Measurements from ENCODE around the gene KLHL3. TPM values are rescaled to one million over a fixed set of nuclear protein-coding genes. Genes with fewer than 3 reads are reported as not detected.
"Not testable (repeated sequence)": the region's sequence is repeated elsewhere in the genome, so short reads cannot be mapped to it uniquely, and the experiment has no call there.

The KLHL3 gene
- total and polyA plus RNA-seq, 4 donors: 1.0 to 14.2 (median 4.4) TPM

DNA sequence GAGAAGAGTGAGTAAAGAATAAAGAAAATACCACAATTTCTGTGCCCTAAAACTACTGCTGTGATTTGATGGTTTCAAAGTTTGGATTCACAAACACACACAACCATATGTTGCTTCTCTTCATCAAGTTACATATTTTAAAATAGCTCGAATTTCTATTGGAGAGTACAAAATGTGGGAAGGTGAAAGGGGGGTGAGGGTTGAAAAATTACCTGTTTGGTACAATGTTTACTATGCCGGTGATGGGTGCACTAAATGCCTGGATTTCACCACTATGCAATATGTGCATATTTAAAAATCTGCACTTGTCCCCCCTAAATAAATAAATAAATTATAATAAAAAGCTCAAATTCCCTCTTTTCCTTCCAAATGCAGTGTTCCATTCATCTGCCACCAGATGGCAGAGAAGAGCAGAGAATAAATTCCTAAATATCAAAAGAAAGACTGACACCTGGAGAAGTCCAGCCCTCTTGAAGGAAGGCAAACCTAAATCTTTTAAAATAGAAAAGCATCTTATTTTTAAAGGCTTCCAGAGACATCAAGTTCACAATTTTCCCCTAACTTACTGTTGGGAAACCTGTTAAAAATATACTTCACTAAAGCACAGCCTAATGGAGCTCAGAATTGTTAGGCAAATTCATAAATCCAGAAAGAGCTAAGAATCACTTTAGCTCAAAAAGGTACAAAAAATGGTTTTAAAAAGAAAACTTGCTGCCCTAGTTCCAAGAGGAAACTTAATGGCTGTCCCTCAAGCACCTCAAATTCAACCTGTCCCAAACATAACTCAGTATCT lies 43.1 kb upstream of the KLHL3 start:
- H3K27me3 ChIP-seq (ENCODE audit: control insufficient read depth in 3 of 3, insufficient read depth in 3 of 3, low read length in 2 of 3): no peaks in the 10 kb centered on the region
- ATAC-seq (ENCODE audit: insufficient read depth, low FRiP score): no peak
- peak in 2 of 3 donors; percentile 65 for DNase-seq
- no peaks in the 10 kb centered on the region for H3K36me3 ChIP-seq (ENCODE audit: control insufficient read depth in 4 of 4, insufficient read depth in 4 of 4, low read length in 4 of 4)
- H3K4me3 ChIP-seq: no peak overlapping the region
- peaks cover 0 to 3% (median 0%) of the 10 kb centered on the region in 5 donors for H3K4me1 ChIP-seq (ENCODE audit: control insufficient read depth in 5 of 5, insufficient read depth in 5 of 5, low read length in 5 of 5)
- 35 to 61% methylated on average over 2 of the region's 2 CpGs for WGBS, 2 donors
- H3K27ac ChIP-seq (ENCODE audit: low read depth in 1 of 2, low read length in 1 of 2): no peak overlapping the region
- H3K9me3 ChIP-seq (ENCODE audit: control insufficient read depth in 4 of 4, insufficient read depth in 3 of 4, low read length in 3 of 4): no peaks in the 10 kb centered on the region
- no peak overlapping the region for H3K9ac ChIP-seq (ENCODE audit: insufficient read depth in 1 of 2, low read length in 2 of 2)
- TF ChIP-seq CTCF (IDR thresholded peaks at IDR 0.05; ENCODE audit: control extremely low read depth, extremely low read depth): peak; percentile 33

GRCh38 chr5:137767937-137768336 lies 32.0 kb upstream of the KLHL3 start:
- WGBS, 2 donors: 93 to 96% methylated on average over 5 of the region's 5 CpGs
- ATAC-seq (ENCODE audit: insufficient read depth, low FRiP score); H3K9me3 ChIP-seq (ENCODE audit: control insufficient read depth in 4 of 4, insufficient read depth in 3 of 4, low read length in 3 of 4); H3K4me3 ChIP-seq; H3K27me3 ChIP-seq (ENCODE audit: control insufficient read depth in 3 of 3, insufficient read depth in 3 of 3, low read length in 2 of 3); H3K36me3 ChIP-seq (ENCODE audit: control insufficient read depth in 4 of 4, insufficient read depth in 4 of 4, low read length in 4 of 4); H3K4me1 ChIP-seq (ENCODE audit: control insufficient read depth in 5 of 5, insufficient read depth in 5 of 5, low read length in 5 of 5); H3K27ac ChIP-seq (ENCODE audit: low read depth in 1 of 2, low read length in 1 of 2); DNase-seq; H3K9ac ChIP-seq (ENCODE audit: insufficient read depth in 1 of 2, low read length in 2 of 2): not testable (repeated sequence)

- H3K4me3 ChIP-seq: no peak overlapping the region
- no peak for DNase-seq
- H3K27ac ChIP-seq (ENCODE audit: low read depth in 1 of 2, low read length in 1 of 2): no peak overlapping the region
- no peaks in the 10 kb centered on the region for H3K4me1 ChIP-seq (ENCODE audit: control insufficient read depth in 5 of 5, insufficient read depth in 5 of 5, low read length in 5 of 5)
- no peaks in the 10 kb centered on the region for H3K36me3 ChIP-seq (ENCODE audit: control insufficient read depth in 4 of 4, insufficient read depth in 4 of 4, low read length in 4 of 4)
- no peak for TF ChIP-seq CTCF (IDR thresholded peaks at IDR 0.05; ENCODE audit: control extremely low read depth, extremely low read depth)
- H3K9me3 ChIP-seq (ENCODE audit: control insufficient read depth in 4 of 4, insufficient read depth in 3 of 4, low read length in 3 of 4): no peaks in the 10 kb centered on the region
- no peak for ATAC-seq (ENCODE audit: insufficient read depth, low FRiP score)
- no peaks in the 10 kb centered on the region for H3K27me3 ChIP-seq (ENCODE audit: control insufficient read depth in 3 of 3, insufficient read depth in 3 of 3, low read length in 2 of 3)
- H3K9ac ChIP-seq (ENCODE audit: insufficient read depth in 1 of 2, low read length in 2 of 2): no peak overlapping the region
- 79 to 89% methylated on average over 3 of the region's 3 CpGs for WGBS, 2 donors
Observed at GRCh38 chr5:137761566-137761965, 25.7 kb upstream of the KLHL3 start.

DNA sequence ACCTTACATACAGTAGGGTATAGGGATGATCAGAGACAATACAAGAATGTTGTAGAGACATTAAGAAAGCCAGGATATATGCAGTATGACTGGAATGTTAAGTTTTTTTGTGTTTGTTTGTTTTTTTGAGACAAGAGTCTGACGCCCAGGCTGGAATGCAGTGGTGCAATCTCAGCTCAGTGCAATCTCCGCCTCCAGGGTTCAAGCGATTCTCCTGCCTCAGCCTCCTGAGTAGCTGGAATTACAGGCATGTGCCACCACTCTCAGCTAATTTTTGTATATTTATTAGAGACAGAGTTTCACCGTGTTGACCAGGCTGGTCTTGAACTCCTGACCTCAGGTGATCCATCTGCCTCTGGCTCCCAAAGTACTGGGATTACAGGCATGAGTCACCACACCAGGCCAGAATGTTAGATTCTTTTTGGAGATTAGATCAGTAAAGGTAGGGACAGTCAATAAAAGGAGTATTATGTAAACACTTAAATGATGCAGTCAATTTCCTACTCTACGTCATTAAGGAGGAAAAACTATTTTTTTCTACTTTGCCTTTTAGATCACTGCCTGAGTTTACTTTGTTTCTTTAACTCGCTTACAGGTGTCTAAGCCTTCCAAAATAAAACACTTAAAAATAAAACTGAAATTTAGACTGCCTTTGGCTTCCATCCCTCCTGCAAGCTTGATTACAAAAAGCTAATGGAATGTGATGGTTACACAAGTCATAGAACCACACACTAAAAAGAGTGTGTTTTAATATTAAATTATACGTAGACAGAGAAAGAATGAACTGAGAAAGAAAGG lies 25.0 kb upstream of the KLHL3 start:
- H3K4me1 ChIP-seq (ENCODE audit: control insufficient read depth in 5 of 5, insufficient read depth in 5 of 5, low read length in 5 of 5): no peaks in the 10 kb centered on the region
- H3K27me3 ChIP-seq (ENCODE audit: control insufficient read depth in 3 of 3, insufficient read depth in 3 of 3, low read length in 2 of 3): no peaks in the 10 kb centered on the region
- H3K4me3 ChIP-seq: no peak overlapping the region
- no peaks in the 10 kb centered on the region for H3K36me3 ChIP-seq (ENCODE audit: control insufficient read depth in 4 of 4, insufficient read depth in 4 of 4, low read length in 4 of 4)
- no peak overlapping the region for H3K9ac ChIP-seq (ENCODE audit: insufficient read depth in 1 of 2, low read length in 2 of 2)
- 60 to 79% methylated on average over 7 of the region's 7 CpGs for WGBS, 2 donors
- H3K9me3 ChIP-seq (ENCODE audit: control insufficient read depth in 4 of 4, insufficient read depth in 3 of 4, low read length in 3 of 4): no peaks in the 10 kb centered on the region
- TF ChIP-seq CTCF (IDR thresholded peaks at IDR 0.05; ENCODE audit: control extremely low read depth, extremely low read depth): no peak
- no peak overlapping the region for H3K27ac ChIP-seq (ENCODE audit: low read depth in 1 of 2, low read length in 1 of 2)
- DNase-seq (no peak), ATAC-seq (ENCODE audit: insufficient read depth, low FRiP score) (no peak)

All from lung (tissue), 12 donors.